ENCODE measurements around the gene ATP2C2.

GRCh38 chr16:84412262-84412661 lies 43.9 kb downstream of the ATP2C2 start:
- no peak for TF ChIP-seq POLR2A (IDR thresholded peaks at IDR 0.05; ENCODE audit: low read length)
- TF ChIP-seq GATA1 (IDR thresholded peaks at IDR 0.05; ENCODE audit: low read depth, low read length), result no peak
